Peyer's patch (tissue), 4 donors: ENCODE data around the gene MAP7D2.

Experiments used
- POLR2A ChIP-seq, 2 donors: fragments of 450-650 bp; IDR thresholded peaks; one replicate each; pipeline ENCODE4 v1.5.1; 2017; ENCODE audit warnings: antibody characterized with exemption in 2 of 2, mild to moderate bottlenecking in 2 of 2, moderate library complexity in 2 of 2
- TF ChIP-seq, protein P1 (sequence below), 6 experiments: fragments of 450-650 bp in 4 of 6; fragments of 200-600 bp in 2 of 6; sonication (generic) in 1 of 6; IDR thresholded peaks; one replicate each; pipeline ENCODE4 v1.5.1; 2017 to 2019; ENCODE audit warnings: antibody characterized with exemption in 6 of 6, mild to moderate bottlenecking in 3 of 6, moderate library complexity in 1 of 6

GRCh38 chrX:20029728-20030127 lies 87.0 kb downstream of the MAP7D2 start:
- TF ChIP-seq POLR2A (IDR thresholded peaks at IDR 0.05), result peak; percentile 27 to 47
- TF ChIP-seq, protein P1, sequence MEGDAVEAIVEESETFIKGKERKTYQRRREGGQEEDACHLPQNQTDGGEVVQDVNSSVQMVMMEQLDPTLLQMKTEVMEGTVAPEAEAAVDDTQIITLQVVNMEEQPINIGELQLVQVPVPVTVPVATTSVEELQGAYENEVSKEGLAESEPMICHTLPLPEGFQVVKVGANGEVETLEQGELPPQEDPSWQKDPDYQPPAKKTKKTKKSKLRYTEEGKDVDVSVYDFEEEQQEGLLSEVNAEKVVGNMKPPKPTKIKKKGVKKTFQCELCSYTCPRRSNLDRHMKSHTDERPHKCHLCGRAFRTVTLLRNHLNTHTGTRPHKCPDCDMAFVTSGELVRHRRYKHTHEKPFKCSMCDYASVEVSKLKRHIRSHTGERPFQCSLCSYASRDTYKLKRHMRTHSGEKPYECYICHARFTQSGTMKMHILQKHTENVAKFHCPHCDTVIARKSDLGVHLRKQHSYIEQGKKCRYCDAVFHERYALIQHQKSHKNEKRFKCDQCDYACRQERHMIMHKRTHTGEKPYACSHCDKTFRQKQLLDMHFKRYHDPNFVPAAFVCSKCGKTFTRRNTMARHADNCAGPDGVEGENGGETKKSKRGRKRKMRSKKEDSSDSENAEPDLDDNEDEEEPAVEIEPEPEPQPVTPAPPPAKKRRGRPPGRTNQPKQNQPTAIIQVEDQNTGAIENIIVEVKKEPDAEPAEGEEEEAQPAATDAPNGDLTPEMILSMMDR (IDR thresholded peaks at IDR 0.05), result no peak
